GM21447 (cell line): ENCODE data around the gene ATP13A3.

ENCODE experiments used
- ATAC-seq: cut with Tn5 transposase; IDR thresholded peaks from one replicate; pipeline ENCODE4 v1.9.1; 2021; ENCODE audit not compliant: unreplicated experiment

The ATP13A3 gene

DNA sequence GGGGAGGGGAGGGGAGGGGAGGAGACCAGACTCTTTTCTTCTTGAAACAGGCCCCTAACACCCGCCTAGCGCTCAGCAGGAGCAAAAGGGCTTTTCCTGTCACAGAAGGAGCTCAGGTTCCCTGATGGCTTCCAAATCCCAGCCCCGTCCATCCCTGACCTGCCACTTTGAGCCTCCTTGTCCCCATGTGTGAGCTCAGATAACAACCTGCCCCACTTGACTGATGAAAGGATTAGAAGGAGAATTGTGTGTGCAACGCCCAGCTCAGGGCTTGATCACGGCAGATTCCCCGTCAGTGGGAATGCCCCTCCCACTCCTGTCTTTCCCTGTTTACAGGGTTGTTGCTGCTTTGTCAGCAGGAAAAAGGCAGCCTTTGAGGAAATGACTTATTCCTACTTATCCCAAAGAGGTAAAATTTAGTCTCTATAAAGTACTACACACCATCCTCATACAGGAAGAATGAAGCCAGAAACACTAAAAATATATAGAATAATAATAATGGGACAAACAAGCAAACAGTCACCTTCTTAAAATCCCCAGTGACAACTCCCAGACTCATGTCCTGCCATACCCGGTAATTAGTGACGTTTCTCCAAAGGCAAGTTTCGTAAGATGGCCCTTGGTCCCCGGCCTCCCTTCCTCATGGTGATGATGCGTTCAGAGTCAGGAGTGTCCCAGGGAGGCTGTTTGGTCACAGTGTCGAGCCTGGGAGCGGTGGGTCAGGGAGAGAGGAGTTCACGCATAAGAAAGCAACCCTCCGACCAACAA lies 111.1 kb downstream of the ATP13A3 start:
- ATAC-seq: no peak

DNA sequence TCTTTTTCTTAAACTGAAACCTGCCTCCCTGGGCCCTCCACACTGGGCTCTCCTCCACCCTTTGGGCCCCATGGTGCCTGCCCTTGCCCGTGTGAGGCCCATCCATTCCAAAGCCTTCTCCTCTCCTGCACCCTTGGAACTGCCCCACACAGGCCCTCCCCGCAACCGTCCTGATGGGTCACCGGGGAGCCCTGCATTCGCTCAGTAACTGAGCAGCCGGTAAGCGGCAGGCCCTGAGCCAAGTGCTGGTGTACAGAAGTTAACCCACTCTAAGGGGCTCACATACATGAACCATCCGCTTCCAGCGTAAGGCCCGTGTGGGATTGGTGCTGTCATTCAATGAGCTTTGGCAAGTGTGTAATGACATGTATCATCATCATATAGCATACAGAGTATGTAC lies 111.9 kb downstream of the ATP13A3 start:
- ATAC-seq: no peak

DNA sequence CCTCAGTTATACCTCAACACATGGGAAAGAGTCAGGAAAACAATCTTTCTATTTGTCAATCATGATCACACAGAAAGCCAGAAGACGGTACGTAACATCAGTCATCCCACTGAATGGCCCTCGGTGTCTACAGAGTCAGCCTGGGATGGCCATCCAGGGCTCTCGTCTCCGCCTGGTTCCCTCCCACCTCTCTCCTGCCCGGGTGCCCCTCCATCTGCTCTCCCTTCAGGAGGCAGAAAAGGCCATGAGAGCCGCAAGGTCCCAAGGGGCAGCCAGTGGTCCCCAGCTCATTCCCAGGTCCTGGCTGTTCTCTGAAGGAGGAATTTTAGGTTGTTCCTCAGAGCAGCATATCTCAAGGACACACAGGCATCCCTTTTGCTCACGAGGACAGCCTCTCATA lies 112.9 kb downstream of the ATP13A3 start:
- ATAC-seq: no peak

DNA sequence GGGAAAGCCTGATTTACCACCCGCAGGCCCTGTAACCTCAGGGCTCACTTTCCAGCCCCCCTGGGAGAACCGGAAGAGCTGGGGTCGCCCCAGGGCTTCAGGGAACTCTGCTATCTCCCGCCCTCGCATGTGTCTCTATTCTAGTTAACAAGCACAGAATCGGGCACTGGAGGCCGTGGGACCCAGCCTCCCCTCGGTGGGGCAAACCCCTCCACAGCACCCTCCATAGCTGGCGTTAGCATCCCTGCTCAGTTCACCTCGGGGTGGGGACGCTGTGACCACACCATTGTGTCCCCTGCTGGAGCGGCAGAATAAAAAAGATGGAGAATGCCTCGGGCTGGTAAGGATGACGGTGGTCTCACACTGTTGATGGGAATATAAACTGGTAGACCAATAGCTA lies 113.8 kb downstream of the ATP13A3 start:
- no peak for ATAC-seq

DNA sequence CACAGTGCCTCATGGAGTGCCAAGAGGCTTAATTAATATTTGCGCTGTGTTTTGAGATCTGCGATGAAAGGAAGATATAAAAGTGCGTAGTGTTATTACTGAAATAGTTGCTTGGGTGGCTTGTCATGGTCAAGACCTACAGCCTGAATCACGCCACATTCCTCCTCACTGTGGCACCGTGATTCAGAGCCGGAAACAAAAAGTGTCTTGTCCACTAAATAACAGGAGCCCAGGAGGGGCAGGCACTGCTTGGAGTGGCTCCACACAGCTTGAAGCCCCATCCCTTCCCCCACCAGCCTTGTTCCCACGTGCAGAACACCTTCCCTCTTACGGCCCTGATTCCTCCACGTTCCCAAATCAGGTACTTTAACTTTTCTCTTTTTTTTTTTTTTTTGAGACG lies 116.0 kb downstream of the ATP13A3 start:
- ATAC-seq: no peak

DNA sequence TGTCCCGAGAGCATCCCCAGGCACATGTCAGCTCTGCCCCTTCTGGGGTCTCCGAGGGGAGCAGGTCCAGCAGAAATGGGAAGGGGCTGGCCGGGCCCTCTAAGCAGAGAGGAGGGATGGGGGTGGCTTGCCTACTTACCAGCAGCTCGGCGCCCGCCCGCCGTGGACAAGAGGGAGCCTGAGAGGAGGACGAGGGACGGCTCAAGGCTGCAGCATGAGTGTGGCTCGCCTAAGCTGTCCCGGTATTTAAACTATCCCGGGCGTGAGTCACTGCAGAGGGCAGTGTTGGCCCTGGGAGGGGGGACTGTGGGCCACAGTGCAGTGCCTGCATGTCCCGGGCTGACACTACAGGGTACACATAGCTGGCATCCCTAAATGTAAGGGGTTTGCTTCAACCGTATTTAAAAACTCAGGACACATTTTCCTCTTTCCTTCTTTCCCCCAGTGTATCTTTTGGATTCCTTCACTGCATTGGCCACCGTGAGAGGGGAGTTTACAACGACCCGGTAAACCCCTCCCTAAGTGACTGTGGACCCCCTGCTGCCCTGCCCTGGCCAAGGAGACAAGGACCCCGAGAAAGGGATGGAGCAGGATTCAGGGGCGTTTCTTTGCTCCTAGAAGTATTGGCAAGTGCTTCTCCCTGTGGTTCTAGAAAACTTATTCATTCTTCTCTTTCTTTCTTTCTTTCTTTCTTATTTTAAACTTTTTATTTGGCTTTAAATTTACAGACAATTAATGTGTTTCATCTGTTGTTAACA lies 117.1 kb downstream of the ATP13A3 start, which contains the start of gene LRRC15:
Gene LRRC15 (minus strand): TSS at position 222 of the 758 bp plus-strand sequence. CDS start 8,700 bp downstream, outside the sequence.
- no peak for ATAC-seq

DNA sequence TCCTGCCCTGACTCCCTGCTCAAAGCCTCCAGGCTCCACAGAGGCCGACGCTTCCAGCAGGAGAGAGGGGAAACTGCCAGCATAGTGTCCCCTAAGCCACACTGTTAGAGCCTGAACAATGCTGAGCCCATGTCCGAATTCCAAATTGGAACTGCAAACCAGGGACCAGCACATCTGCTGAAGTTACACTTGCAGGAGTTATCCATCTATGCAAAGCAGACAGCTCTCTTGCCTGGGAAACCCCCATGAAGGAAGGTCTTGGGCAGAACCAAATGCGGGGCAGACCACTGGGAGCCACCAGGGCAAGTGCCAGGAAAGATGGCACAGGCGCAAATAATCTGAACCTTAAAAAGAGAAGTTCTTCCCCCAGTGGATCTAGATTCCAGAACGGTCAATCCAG lies 117.9 kb downstream of the ATP13A3 start:
- ATAC-seq: no peak

DNA sequence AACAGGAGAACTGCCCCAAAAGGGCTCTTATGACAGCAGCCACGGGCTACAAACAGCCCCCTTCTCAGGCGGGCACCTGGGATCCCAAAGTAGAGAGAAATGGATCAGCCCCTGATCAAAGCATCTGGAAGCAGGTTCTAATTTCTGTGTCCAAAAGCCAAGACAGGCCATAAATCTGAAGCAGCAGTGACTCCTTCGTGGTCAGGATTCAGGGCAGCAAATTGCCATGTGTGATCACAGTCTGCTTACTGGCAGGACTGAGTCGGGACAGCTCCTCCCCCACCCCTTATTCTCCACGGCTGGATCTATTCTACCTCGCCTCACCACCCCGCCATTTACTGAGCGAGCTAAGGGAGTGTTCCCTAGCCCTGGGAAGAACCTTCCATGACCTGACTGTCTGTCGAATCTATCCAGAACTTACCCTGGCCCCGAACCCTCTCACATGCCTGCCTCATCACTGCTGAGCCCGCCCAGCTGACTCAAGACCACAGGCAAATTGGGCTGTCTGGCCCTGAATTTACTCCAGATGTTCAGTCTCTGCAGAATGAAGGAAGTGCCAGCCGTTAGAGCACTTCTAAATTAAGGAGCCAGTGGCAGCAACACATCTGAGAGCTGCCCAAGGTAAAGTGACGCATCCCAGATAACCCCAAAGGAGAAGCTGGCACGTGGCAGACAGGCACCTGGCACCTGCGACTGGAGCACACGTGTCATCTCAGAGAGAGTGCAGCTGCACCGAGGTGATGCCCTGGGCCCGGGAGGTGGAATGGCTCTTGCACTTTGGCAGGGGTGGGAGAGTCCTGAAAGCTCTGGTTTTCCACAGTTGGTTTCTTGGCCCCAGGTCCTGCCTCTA lies 118.6 kb downstream of the ATP13A3 start:
- ATAC-seq: no peak

DNA sequence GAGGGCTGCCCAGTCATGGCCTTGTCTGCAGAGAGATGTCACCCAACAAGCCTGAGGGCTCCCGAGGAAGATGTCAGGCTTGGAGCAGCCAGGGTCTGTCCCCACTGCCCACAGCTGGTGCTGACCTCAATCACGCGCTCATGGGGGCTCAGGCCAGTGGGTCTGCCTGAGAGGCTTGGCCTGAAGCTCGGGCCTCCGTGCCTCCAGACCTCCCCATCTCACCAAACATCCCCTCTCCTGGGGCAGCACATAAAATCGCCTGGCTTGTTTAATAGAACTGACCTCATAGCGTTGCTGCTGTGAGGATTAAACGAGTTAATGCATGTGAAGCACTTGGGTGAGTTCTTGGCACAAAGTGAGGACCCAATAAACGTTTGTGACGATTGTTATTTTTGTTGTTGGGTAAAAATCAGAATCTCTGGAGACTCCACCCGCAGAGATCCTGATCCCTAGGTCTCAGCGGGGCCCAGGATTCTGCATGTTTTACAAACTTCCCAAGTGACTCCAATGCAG lies 120.8 kb downstream of the ATP13A3 start:
- no peak for ATAC-seq

DNA sequence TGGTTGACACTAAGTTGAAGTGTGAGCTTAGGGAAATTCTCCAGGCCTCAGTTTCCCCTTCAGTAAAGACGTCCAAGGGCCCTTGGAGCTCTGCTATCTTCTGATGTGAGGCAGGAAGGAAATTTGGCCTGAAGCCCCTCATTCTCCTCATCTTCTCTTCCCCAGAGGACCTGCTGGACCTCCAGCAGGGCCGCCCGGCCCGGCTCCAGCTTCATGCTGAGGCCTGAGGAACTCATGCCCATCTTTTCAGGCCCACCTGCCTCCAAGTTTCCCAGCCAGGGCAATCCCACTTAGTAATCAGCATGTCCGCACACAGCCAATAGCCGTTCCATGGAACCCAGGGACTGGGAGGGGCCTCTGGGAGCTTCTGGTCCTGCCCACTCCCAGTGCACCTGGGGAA lies 121.3 kb downstream of the ATP13A3 start:
- no peak for ATAC-seq

DNA sequence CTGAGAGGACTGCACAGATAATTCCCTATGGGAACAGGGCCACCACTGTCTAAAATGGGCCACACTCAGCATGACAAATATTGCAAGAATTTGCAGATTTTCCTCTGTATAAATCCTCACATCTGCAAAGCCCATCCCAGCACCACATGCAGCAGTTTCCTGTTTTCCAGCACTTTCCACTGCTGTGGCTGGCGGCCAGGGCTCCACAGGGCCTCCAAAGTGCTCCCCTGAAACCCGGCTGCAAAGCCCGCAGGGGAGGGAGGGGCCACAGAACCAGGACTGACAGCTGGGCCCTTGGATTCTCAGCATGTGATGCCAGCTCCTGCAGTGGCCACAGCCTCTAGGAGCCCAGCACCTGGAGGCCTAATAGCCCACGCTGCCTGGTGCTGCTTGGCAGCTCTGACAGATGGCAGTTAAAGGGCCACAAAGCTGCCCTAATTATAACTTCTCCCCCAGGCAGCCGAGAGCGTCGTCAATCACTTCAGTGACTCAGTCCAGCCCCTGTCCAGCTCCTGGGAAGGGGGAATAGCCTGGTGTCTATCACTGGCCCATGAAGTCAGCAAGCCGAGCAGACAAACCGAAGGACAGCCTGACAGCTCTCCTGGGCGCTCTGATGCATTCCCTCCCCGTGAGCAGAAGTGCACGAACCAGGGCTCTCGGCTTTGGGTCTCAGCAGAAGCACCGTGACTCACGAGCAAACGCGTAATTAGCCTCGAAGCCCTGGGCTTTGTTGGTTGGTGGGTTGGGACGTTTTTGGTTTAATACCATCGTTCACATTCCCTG lies 122.0 kb downstream of the ATP13A3 start:
- no peak for ATAC-seq

DNA sequence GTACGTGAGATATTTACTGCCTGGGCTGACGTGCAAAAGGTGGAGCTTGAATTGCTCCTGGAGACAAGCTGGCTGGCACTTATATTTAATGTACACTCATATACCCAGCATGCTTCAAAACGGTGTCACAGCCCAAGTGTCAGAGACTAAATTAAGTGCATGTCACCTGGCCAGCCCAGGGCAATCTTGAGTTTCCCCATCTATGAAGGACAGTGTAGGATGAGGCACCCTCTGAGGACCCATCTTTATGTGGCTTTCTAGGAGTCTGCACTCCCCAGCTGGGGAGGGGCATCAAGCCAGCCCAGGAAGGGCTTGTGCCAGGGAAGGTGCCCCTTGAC lies 122.5 kb downstream of the ATP13A3 start:
- ATAC-seq: no peak

DNA sequence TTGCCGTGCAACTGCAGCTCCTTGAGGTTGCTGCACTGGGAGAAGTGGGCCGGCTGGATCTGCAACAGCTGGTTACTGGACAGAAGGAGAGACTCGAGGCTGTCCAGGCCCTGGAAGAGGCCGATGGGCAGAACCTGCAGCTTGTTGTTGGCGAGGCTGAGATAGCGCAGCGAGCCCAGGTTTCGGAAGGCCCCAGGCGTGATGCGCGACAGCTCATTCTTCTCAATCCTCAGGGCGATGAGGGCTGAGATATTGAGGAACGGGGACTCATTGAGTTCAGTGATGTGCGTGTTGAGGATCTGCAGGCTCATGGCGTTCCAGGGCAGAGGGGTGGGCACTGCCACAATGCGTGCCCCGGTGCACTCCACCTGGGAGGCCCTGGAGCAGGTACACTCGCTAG lies 126.2 kb downstream of the ATP13A3 start:
- no peak for ATAC-seq

DNA sequence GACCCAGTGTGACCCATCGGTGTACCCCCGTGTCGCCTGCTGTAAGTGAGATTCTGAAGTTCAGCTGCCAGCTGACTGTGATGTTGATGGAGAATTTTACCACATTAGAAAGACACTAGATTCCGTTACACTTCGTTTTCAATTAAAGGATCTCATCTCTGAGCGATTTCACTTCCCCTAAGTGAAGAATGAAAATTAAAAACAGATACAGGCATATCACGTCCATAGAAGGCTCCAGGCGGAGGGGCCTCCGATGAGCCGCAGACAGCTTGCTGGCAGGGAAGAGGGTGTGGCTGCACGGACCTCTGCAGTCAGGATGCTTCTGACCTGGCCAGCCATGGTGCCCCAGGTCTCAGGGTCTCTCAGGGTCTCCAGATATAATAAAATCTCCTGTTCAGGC lies 129.1 kb downstream of the ATP13A3 start:
- no peak for ATAC-seq

DNA sequence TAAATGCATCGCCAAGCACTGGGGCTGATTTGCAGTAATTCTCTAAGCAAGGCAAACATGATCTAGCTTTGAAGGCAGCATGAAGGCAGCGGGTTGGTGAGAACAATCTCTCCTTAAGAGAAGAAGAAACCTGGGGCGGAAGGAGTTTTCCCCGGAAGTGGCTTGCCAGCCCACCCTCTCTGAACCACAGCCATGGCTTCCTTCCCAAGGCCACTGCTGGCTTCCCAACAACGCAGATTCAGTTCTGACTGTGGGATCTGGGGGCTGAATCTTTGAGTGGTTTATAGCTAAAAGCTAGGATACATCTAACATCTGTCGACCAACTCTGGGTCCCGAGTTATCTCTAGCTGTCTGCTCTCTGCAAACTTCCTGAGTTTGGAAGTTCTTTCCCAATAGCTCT lies 131.4 kb downstream of the ATP13A3 start:
- no peak for ATAC-seq

DNA sequence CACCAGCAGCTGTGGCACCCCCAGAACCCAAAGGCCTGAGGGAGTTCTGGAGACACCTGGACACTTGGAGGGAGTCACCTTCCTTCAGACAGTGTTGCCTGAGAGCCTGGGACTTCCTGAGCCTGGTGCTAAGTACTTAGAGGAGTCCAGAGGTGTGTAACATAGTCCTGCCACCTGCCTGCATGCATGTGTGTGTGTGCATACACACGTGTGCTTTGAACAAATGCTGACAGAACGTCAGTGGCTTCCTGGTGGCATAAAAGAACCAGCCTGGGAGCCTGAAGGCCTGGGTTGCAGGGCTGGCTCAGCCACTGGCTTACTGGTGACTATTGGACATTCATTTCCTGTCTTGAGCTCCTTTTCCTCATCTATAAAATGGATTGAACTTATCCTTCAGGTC lies 132.5 kb downstream of the ATP13A3 start:
- ATAC-seq: no peak
